HL-60/S4 treated with phorbol 12-myristate 13-acetate at 8.2 ng/mL for 4 days and 3 days (cell line): ENCODE data around the gene SPTB.

Experiments used
- in situ Hi-C: fragments of 300-500 bp; cut with MboI; formaldehyde crosslinking; loops from 2 replicates; pipeline ENCODE4 v1.15.0; 2022; ENCODE audit warnings: low sequenced_read_pairs

SPTB gene

DNA sequence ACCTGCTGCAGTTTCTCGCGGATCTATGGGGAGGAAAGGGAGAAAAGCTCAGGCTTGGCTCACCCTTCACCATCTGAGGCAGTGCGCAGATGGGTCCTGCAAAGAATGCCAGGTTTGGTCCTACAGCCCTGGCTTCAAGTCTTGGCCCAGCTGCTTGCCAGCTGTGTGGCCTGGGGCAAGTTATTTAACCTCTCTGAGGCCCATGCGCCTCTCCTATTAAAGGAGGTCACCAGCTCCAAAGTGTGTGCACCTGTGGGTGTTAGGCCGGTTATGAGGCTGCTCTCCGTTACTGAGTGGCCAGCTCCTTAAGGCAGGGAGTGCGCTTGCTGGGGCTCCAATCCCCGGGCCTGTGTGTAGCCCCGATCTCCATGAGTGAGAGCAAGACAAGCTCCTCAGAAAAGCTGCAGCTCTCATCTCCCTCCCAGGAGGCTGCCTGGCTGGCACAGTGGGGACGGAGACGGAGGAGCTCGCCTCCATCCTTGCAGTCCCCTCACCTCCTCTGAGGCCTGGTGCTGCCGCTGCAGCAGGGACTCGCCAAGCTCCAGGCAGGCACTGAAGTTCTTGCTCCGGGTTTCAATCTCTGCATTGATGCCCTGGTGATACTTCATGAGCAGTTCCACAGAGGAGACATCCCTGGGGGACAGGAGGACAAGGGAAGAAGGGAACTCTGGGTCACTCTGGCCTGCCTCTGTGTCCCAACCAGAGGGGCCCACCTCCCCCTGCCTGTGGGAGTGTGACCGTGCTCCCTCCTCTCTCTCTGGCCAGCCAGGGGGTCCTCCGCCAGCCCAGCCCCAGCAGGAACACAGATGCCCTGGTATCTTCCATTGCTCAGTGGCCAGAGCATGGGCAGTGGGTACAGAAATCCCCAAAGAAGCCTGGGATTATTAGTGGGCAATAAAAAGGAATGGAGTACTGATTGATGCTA, 110.3 kb downstream of the SPTB start:
- in situ Hi-C loops = loop anchor here (25.0 kb wide), 1 partner anchor 107 kb away; no protein-coding TSS in a partner anchor

DNA sequence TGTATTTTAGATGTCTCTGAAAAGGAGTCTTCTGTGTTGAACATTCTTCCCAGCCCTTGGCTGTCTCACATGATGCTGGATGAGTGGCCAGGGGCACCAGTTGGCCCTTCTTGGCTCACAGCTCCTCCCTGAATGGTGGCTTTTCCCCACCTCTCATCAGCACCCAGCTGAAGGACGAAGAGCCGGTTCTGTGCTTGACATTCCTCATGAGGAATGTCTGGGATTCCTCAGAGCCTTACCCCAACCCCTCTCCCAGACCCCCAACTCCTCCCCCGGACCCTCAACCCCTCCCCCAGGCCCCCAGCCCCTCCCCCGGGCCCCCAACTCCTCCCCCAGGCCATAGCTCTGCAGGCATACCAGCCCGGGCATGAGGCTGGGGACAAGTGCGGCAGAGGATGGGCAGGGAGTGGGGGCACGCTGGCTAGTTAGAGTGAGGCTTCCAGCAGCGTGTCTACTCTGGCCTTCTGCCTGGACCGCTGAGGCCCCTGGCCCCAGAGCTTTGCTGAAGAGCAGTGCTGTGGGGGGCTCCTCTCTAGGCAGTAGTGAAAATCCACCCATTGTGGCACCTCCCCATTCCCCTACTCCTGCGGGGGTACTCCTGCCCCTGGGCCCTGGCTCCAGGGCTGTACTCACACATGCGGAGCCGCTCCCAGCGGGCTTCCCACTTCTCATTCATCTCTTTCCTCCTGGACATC, 111.2 kb downstream of the SPTB start:
- in situ Hi-C loops = loop anchor here (25.0 kb wide), 1 partner anchor 106 kb away; no protein-coding TSS in a partner anchor

DNA sequence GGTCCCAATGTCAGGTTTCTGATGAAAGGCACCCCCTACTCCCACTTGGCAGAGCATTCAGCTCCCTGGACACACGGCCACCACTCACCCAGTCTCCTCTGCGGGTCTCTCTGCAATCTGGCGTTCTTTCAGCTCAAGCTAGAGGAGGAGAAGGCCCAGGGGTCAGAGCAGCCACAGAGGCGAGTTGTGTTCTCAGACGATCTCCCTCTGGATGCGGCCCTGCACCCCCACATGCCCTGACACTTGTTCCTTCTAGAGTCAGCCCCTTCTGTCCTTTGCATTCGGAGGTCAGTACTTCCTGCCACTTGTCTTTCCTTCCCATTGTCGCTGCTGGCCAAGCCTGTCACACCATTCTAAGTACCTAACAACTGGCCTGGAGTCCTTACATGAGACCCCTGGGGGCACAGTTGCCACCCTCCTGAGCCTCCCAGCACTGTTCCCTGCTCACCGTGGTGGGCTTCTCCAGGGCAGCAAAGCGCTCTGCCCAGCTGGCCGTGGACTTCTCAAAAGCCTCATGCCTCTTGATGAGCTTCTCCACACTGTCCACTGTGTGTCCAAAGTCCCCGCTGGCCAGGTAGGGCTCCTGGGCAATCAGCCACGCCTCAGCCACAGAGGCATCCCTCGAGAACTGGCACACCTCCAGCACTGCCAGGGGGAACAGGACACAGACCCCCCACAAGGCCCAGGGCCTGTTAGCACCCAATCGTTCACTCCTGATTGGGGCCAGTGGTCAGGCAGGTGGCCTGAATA, 112.3 kb downstream of the SPTB start:
- in situ Hi-C loops = loop anchor here (25.0 kb wide), 1 partner anchor 105 kb away; no protein-coding TSS in a partner anchor

DNA sequence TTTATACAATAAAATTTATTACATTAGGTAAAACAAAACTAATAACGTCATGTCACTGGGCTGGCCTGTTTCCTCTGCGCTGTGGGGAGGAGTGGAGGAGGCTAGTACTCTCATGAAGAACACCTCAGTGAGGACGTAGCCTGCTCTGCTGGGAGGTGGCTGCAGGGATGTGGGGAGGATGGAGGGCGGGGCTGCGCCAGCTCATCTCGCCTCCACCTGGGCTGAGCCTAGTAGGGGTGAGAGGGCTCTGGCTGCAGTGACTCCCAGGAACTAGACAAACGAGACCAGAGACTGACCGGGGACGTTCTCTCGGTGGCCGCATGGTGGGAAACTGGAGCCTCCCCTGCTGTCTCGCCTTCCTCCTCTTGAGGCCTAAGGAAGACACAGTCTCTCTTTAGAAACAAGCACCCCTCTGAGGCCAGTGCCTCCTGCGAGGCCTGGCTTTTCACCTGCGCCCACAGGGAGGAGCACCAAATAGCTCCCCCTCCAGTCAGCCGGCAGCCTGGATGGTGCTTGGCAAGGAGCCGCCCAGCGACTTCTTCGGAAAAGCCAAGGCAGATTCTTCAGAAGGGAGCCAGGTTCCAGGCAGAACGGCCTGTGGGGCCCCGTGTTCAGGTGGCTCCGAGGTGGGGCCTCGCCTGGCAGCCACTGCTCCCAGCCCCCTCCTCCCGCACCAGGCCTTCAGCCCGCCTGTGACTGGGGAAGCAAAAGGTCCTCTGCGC, 113.1 kb downstream of the SPTB start:
- in situ Hi-C loops = loop anchor here (25.0 kb wide), 1 partner anchor 104 kb away; no protein-coding TSS in a partner anchor

DNA sequence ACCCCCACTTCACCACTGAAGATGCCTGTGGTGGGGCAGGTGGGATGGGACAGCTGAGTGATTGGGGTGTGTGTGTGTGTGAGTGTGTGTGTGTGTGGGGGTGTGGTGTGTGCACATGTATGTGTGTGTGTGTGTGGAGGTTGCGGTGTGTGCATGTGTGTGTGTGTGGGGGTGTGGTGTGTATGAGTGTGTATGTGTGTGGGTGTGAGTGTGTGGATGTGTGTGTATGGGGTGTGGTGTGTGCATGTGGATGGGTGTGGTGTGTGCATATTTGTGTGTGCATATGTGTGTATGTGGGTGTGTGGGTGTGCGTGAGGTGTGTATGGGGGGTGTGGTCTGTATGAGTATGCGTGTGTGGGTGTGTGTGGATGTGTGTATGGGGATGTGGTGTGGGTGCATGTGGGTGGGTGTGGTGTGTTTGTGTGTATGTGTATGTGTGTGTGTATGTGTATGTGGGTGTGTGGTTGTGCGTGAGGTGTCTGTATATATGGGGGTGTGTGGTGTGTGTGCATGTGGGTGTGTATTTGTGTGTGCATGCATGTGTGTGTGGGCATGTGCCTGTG, 113.9 kb downstream of the SPTB start:
- in situ Hi-C loops = loop anchor here (25.0 kb wide), 1 partner anchor 104 kb away; no protein-coding TSS in a partner anchor

DNA sequence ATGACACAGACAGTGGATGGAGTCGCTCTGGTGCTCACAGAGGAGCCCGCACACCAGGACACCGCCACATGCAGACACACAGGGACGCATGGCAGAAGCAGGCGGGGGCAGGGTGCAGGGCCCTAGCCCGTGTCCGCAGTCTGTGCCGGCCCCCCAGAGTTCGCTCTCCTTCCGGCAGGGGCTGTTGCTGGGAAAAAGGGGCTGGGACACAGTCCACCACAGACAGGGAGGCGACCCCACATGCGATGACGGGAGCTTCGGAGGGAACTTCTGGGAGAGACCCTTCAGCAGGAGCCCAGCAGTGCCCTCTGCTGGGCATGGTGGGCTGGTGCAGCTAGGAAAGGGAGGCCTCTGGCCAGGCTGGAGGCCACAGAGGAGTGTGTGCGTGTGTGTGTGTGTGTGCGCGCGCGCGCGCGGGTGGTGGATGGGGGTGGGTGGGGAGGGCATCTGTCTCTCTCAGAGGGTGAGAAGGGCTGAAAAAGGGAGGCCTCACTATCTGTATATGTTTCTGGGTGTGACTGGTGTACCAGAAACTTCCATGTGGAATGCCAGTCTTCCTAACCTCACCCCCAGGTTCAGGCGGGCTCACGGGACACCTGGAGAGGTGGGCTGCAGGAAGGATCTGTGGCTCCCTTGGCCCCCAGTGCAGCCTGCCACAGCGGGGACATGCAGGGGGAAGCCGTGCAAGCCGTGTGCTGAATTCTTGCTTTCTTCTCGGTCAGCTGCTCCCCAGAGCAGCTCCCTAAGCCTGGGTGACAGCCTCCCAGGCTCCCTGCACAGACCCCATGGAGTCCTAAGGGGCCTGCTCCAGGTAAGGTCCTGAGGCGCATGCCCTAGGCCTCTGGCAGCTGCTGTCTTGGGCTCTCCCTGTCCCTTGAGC, 114.8 kb downstream of the SPTB start:
- in situ Hi-C loops = loop anchor here (25.0 kb wide), 1 partner anchor 103 kb away; no protein-coding TSS in a partner anchor

DNA sequence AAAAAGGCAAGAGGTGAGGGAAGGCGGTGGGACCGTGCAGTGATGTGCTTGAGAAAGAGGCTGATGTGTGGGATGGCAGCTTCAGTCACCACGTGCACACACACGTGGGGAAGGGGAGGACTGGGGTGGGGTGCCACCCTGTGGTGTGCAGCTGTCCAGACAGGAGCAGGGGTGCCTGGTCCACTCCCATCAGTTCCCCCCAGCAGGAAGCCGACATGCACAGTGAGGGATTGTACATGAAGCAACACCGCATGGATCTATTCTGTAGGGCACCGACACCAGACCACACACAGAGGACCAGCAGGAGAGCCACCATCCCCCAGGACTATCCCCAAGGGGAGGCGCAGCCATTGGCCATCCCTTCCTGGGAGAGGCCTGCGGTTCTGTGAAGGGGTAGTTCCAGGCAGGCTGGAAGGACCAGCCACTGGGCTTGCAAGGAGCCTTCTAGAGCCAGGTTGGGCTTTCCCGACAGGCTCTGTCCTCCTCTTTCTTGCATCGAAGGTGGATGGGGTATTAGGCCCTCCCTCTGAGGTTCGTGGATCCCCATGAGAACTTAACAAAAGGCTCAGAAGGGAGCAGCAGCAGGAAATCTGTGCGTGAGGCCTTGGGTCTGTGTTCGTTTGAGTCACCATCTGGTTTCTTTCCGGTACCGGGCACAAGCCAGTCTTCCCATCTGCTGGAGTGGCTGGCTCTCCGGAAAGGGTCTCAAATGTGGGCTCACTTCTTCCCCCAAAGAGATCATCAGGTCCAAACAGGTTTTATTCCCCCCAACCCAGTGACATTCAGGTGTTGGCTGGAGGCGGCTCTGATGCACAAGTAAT, 115.7 kb downstream of the SPTB start:
- in situ Hi-C loops = loop anchor here (25.0 kb wide), 1 partner anchor 102 kb away; no protein-coding TSS in a partner anchor

DNA sequence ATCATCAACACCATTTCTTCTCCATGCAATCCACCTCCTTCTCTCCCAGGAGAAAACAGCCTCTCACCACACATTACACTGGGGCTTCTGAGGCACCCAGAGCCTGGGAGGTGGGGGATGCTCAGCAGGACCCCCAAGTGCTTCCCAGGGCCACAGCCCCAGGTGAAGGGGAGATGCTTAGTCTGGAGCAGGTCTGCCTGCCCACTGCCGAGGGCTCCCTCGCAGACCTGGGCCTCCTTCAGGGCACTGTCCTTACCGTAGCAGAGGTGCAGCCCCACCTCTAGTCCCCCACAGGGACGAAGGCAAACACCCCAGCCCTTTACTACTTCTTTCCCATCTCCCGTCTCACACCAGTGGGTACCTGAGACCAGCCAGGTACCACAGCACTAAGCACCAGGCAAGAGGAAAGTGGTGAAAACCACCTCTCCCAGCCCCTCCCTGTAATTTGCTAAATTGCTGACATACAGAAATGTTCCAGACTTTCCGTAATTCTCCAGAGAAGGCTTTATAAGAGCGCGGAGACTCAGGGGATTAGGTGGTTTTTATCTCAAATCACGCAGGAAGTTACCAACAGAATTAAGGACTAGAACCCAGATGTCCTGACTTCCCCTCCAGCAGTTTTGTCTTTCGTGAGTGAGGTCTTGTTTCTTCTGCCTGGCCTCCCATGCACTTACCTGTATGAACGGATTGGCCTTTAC, 116.5 kb downstream of the SPTB start:
- in situ Hi-C loops = loop anchor here (25.0 kb wide), 1 partner anchor 101 kb away; no protein-coding TSS in a partner anchor

DNA sequence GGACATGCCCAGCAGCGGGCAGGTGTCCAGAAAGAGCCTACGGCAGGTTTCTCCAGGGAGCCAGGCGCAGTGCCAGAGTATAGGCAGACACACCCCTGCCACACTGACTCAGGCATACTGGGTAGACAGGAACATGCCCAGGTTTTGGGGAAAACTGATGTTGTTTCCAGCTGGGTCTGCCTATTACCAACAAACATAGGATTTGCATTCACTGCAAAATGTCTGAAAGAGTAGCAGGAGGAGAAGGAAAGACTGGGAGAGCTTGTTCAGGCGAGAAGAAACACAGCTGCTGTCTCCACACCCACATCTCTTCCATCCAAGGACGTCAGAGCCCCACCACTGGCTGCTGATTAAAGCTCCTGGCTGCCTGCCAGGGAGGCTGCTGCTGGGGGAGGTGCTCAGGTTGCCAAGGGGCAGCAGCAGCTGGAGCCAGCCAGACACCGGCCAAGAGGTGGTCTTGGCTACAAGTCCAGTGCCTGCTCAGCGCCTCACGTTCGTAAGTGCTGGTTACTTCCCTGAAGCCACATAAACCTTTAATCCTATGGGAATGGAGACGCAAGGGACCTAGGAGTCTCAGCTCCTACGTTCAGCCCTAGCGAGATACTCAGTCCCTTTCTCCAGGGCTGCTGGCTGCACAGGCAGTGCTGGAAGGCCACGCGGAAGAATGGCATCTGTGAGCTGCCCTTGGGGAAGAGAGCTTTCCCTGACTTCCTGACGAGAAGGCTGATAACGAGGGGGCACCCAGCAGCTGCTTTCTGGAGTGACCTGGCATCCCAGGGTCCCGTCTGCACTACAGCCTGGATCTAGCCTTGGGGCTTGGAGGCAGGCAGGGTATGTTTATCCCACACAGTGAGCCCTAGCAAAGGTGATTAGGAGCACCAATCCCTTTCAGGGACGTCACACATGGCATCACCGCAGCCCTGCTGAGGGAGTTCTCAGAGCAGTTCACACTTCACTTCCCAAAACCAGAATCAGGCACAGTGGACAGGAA, 117.4 kb downstream of the SPTB start:
- in situ Hi-C loops = loop anchor here (25.0 kb wide), 1 partner anchor 100 kb away; no protein-coding TSS in a partner anchor

DNA sequence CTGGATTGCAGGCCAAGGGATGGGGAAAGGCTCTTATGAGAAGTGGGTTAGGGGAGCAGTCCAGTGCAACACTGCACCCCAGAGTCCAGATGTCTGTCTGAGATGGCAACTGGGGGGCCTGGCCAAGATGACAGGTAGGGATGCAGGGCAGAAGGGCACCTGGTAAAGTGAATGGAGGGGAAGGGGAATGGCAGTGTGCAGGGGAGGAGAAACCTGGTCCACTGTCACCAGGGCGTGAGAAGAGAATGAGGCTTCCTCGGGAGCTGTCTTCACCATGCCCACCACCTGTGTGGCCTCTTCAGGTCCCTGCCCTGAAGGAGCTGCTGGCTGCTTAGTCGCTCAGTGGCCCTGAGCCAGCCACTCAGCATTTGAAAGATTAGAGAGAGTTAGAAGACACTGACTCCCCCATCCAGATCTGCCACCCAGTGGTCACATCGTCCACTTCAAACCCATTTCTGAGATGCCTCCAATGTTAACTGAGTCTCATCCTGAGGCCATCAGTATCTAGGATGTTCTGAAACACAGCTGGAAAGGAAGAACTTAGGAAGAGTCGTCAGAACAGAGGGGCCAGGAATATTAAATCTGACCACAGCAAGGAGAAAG, 118.2 kb downstream of the SPTB start:
- in situ Hi-C loops = loop anchor here (25.0 kb wide), 1 partner anchor 99 kb away; no protein-coding TSS in a partner anchor

DNA sequence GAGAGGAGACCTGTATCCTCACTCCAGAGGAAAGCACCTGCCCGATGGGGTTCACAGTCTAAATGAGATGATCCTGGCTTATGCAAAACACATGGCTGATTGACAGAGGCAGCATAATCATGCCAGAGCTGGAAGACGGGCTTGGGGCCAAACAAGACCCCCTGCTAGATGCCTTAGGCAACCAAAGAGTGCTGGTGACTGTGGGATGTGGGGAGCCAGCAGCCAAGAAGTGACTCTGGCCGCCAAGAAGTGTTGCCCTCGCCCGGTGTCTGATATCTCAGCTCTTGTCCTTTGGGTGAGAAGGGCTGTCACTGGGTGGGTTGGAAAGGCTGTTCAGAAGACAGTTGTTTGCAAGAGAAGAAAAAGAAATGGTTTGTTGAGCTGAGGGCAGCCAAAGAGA, 118.8 kb downstream of the SPTB start:
- in situ Hi-C loops = loop anchor here (25.0 kb wide), 1 partner anchor 99 kb away; no protein-coding TSS in a partner anchor

DNA sequence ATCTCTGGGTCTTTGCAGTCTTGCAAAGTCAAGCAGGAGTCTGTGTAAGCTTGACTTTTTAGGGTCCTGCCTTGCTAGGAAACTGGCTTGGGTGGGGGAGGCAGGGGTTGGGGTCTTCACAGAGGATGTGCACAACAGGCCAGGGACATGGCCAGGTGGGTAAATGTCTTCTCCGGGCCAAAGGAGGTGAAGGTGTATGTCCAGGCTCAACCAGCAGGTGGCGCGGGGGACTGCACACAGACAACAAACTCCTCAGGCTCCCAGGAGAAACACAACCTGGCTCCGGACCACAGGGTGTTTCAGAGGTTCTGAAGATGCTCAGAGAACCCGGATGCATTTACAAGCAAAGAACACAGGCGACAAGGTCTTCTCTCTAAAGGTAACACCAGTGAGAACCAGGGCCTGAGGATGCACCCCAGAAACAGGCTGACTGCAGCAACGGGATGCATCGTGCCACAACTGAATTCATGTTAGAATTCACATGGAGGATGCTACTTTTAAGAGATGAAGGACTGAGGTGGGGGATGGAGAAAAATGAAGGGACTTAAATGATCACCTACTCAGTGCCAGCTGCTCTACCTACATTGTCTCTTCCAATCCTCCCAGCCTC, 119.5 kb downstream of the SPTB start:
- in situ Hi-C loops = loop anchor here (25.0 kb wide), 1 partner anchor 98 kb away; no protein-coding TSS in a partner anchor

DNA sequence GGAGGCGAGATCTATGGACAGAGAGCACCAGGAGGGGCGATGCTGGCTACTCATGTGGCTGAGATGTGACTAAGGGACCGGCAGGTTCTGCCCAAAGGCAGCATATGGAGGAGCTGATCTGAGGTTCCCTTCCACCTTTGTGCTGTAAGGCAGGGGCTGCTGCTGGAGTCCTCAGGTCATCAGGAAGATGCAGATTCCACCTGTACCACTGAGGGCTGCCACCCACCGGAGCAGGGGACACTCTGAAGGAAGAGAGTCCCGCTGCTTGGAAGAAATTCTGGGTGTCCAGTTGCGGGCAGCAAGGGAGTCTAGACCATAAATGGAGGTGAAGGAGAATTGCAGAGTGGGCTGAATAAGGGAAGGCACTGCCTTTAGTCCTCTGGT, 120.2 kb downstream of the SPTB start:
- in situ Hi-C loops = loop anchor here (25.0 kb wide), 1 partner anchor 97 kb away; no protein-coding TSS in a partner anchor

DNA sequence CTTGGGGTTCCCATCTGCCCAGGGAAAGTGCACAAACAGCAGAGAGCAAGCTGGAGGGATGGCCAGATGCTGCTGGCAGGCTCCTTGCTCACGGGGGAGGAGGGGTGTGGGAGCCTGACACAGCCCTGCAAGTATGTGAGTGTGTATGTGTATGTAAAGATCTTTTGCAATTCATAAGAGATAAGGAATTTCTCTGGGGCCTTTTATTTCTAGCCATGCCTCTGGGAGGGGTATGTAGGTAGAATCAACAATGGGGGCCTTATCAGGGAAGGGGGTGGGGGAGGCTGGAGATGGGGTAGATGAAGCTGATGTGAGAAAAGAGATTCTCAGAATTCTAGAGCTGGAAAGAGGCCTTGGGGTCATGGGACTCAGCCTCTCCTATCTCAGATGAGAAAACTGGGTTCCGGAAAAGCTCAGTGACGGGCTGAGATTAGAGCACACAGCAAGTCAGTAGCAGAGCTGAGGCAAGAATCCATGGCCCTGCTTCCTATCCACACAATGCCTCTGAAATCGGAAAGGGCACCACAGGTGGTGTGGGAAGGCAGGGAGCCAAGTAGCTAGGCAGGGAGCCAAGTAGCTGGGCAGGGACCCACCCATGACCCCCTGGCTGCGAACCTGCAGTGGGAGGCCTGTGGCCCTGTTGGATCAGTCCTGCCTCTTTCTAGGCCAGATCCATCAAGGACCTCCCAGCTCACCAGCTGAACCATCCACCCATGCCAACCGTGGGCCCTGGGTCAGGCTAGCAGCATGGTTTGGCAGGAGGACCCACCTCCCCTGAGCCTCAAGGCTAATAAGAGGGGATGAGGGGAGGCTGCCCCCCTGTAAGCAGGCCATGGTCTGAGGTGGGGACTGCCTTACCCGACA, 120.8 kb downstream of the SPTB start:
- in situ Hi-C loops = loop anchor here (25.0 kb wide), 1 partner anchor 97 kb away; no protein-coding TSS in a partner anchor
